Esophagus squamous epithelium (tissue), 4 donors: Measurements from ENCODE around the gene SYPL1.

ENCODE experiments used
- POLR2A ChIP-seq, 4 donors: fragments of 450-650 bp; IDR thresholded peaks; one replicate each; pipeline ENCODE4 v1.6.1; 2017; ENCODE audit warnings: antibody characterized with exemption in 4 of 4, mild to moderate bottlenecking in 4 of 4, moderate library complexity in 3 of 4
- TF ChIP-seq, protein P1 (sequence below), 6 experiments: fragments of 450-650 bp in 4 of 6; fragments of 200-600 bp in 2 of 6; sonication (generic) in 2 of 6; IDR thresholded peaks; one replicate each; pipeline ENCODE4 v1.5.1; 2016 to 2019; ENCODE audit warnings: antibody characterized with exemption in 6 of 6, mild to moderate bottlenecking in 4 of 6, moderate library complexity in 4 of 6

DNA sequence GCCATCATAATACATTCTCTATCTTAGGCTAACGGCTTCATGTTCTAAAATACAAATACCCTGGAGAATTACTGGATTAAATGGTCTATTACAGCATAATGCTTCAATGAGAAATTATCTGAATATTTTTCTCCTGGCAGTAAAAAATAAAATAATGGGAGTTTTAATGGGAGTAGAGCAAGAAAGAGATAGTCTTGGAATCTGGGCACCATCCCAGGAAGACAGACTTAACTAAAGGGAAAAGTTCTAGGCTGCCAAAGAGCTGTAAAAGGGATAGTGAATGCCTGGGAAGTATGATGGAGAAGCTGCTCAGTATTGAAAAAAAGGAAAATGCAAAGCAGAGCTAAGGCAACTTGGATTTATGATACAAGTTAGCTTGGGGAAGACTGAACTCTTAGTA lies 12.1 kb upstream of the SYPL1 start:
- TF ChIP-seq, protein P1, sequence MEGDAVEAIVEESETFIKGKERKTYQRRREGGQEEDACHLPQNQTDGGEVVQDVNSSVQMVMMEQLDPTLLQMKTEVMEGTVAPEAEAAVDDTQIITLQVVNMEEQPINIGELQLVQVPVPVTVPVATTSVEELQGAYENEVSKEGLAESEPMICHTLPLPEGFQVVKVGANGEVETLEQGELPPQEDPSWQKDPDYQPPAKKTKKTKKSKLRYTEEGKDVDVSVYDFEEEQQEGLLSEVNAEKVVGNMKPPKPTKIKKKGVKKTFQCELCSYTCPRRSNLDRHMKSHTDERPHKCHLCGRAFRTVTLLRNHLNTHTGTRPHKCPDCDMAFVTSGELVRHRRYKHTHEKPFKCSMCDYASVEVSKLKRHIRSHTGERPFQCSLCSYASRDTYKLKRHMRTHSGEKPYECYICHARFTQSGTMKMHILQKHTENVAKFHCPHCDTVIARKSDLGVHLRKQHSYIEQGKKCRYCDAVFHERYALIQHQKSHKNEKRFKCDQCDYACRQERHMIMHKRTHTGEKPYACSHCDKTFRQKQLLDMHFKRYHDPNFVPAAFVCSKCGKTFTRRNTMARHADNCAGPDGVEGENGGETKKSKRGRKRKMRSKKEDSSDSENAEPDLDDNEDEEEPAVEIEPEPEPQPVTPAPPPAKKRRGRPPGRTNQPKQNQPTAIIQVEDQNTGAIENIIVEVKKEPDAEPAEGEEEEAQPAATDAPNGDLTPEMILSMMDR (IDR thresholded peaks at IDR 0.05): no peak
- TF ChIP-seq POLR2A (IDR thresholded peaks at IDR 0.05): no peak
